GM18507 (cell line): ENCODE data around the gene CXCL10.
A peak's percentile ranks its signal among the peaks of the same experiment; 100 is the strongest.

Source experiments
- DNase-seq: peaks from one replicate; pipeline ENCODE4 v3.0.0; 2011; ENCODE audit warnings: low read depth; ENCODE audit not compliant: insufficient read length; ENCODE audit errors: extremely low spot score
- FAIRE-seq: peaks from 2 replicates; lab custom pipeline; 2011; peaks lifted over from hg19 to GRCh38; lab: Jason Lieb, UNC

Gene CXCL10

GRCh38 chr4:76035141-76035540 is 11.8 kb upstream of the CXCL10 start:
- DNase-seq = no peak

DNA sequence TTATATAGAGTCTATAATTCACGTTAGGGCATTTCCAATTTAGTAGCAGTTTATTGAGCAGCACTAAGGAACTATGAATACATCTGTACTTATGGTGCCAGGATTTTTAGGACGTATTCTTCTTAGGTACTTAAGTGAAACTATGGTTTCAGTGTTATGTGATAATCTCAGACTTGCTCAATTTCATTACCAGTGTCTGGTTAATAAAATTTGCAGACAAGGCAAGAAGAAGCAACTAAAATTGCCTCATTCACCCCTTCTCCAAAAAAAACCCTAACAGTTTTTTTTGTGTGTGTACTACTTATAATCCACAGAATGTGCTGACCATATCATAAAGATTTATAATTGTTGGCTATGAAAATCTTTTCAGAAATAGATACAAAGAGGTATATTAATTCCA is 6.0 kb upstream of the CXCL10 start:
- FAIRE-seq (no peak), DNase-seq (no peak)

More at GRCh38 chr4:76035141-76035540, 11.8 kb upstream of the CXCL10 start:
- FAIRE-seq = peak; percentile 42

- FAIRE-seq (no peak), DNase-seq (no peak)
Observed at GRCh38 chr4:76028350-76028765, 5.1 kb upstream of the CXCL10 start.

- FAIRE-seq = no peak
- no peak for DNase-seq
Observed at GRCh38 chr4:76024065-76024464, 768 bp upstream of the CXCL10 start.

GRCh38 chr4:76022677-76023076 is 620 bp downstream of the CXCL10 start:
- FAIRE-seq (no peak), DNase-seq (no peak)

- no peak for FAIRE-seq
Observed at GRCh38 chr4:76022031-76022430, 1.3 kb downstream of the CXCL10 start.

GRCh38 chr4:76017056-76017686 is 6.1 kb downstream of the CXCL10 start:
- DNase-seq (no peak), FAIRE-seq (no peak)

More at GRCh38 chr4:76022031-76022430, 1.3 kb downstream of the CXCL10 start:
- DNase-seq = no peak

DNA sequence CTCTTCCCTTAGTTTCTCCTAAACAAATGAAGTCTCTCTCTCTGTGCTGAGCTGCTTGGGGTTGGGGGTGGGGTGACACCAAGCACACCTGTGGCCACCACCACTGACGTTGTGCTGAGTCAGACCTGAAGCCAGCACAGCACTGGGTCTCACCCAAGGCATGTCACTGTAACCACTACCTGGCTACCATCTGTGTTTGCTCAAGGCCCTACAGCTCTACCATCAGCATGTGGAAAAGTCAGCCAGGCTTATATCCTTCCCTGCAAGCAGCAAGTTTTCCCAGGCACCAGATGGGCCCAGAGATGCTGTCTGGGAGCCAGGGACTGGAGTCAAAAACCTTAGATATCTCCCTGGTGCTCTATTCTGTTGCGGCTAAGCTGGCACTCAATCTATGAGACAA is 6.9 kb downstream of the CXCL10 start:
- FAIRE-seq (peak; percentile 84), DNase-seq (no peak)

- no peak for DNase-seq
- no peak for FAIRE-seq
Observed at GRCh38 chr4:76013540-76013939, 9.8 kb downstream of the CXCL10 start.

- DNase-seq = no peak
- FAIRE-seq = no peak
Observed at GRCh38 chr4:76012388-76012801, 10.9 kb downstream of the CXCL10 start.

DNA sequence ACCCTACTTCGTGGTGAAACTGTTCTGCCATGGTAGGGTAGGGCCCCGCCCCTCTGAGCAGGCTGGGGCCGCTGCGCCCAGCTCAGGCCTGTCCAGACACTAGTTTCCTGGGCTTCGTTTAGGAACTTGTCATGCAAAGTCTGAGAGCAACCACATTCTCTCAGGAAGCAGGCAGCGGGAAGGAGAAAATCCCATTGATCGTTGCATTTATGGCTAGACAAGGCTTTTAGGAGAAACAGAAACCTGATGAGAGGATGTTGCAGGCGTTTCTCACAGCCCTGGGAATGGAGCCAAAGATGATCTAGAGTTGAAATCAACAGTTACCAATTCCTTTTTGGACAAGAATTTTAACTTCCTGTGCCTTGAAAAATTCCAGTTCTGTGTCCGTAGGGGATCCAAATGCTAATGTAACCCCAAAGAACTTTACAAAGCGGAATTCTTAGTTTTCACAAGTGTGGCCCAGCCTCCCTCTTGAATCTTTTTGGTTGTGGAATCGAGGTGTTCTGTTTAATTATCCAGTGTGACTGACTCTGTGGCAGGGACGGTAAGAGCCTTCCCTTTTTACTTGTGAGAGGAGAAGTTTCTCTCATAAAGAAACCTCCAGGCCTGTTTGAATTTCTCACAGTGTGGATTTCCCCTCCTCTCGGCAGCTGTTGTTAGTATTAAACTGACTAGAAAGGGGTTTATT is 11.5 kb downstream of the CXCL10 start:
- DNase-seq = no peak
- peak; percentile 82 for FAIRE-seq

- no peak for DNase-seq
- no peak for FAIRE-seq
Observed at GRCh38 chr4:76011018-76011670, 12.2 kb downstream of the CXCL10 start.

- DNase-seq = no peak
- no peak for FAIRE-seq
Observed at GRCh38 chr4:76010576-76010975, 12.7 kb downstream of the CXCL10 start.

DNA sequence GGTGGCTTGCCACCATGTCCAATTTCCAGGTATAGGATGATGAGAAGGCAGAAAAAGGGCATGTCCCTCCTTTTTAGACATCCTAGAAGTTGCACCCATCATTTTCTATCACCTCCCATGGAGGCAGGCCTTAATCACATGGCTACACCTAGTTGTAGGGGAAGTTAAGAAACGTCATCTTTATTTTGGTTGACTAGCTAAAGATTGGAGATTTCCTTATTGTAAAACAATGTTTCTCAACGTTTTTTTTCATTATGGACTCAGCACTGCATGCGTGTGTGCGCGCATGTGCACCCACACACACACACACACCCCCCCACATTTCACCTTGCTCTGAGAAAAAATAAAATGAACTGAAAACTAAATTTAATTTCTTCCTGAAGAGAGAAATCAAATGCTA is 14.0 kb downstream of the CXCL10 start:
- no peak for DNase-seq
- FAIRE-seq = no peak

GRCh38 chr4:76007089-76007862 is 16.0 kb downstream of the CXCL10 start, which contains the start of gene CXCL9:
CXCL9 (minus strand) TSS chr4:76007509; CDS start chr4:76007449, 60 bp downstream.
- FAIRE-seq (no peak), DNase-seq (no peak)

GRCh38 chr4:76003620-76004019 is 19.7 kb downstream of the CXCL10 start:
- DNase-seq (no peak), FAIRE-seq (no peak)

DNA sequence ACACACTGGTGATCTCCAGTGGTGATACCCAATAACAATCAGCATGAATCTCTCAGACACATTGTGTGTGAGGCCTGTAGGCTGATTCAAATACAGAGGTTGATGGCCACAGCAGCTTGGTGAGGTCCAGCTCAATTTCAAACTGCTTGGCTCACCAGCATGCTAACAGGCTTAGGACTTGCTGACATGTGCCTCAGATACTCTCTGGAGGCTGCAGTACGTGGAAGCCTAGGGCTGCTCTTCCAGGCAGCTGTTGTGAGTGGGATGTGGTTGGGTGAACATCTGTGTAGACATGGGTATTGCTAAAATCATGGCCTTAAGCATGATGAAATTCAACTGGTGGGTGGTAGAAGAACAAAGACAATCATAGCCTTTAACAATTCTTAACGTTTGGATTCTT is 20.3 kb downstream of the CXCL10 start:
- DNase-seq (no peak), FAIRE-seq (no peak)

- FAIRE-seq (no peak), DNase-seq (no peak)
Observed at GRCh38 chr4:76002176-76002575, 21.1 kb downstream of the CXCL10 start.

DNA sequence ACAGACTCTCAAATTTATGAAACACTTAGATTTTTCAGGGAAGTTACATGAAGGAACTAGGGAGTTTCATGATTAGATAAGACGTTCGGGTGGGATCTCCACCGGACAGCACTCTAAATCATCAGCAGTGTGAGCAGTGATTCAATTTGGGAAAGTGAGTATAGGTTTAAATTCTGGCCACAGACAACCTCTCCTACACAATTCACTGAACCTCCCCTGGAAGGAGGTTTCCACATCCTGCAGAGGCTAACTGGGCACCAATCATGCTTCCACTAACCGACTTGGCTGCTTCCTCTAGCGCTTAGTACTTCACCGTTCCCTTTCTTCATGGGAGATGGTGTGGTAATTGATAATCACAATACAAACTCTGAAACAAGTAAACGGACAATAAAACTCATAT is 21.6 kb downstream of the CXCL10 start:
- FAIRE-seq (no peak), DNase-seq (no peak)

DNA sequence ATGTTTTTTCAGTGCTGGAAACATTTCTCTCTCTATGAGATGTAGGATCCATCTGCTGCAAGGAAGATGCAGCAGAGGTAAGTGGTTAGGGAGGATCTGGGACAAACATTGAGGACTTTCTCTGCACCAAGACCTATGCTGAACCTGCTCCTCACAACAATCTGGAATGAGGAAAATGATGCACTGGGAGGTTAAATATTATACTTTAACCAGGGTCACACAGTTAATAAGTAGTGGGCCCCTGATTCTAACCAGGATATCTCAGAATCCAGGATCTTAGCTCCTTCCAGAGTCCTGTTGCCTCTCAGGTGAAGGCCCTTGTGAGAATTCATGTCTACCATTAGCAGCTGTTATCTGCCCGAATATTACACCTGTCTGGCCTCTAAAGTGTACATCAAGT is 23.0 kb downstream of the CXCL10 start:
- DNase-seq (no peak), FAIRE-seq (no peak)
